Hepatic stellate cell (primary cell): ENCODE results near the gene SH3YL1.

ENCODE experiments used
- DNase-seq: peaks from one replicate; pipeline ENCODE4 v3.0.0; 2011; ENCODE audit warnings: low spot score

SH3YL1 gene

GRCh38 chr2:256094-256493 lies 7.7 kb downstream of the SH3YL1 start:
- DNase-seq, result no peak

GRCh38 chr2:255195-255594 lies 8.6 kb downstream of the SH3YL1 start:
- no peak for DNase-seq

- no peak for DNase-seq
Observed at GRCh38 chr2:254241-254640, 9.6 kb downstream of the SH3YL1 start.

- no peak for DNase-seq
Observed at GRCh38 chr2:253202-253638, 10.6 kb downstream of the SH3YL1 start.

- DNase-seq, result no peak
Observed at GRCh38 chr2:252001-252602, 11.7 kb downstream of the SH3YL1 start.

GRCh38 chr2:249538-250042 lies 14.2 kb downstream of the SH3YL1 start:
- DNase-seq, result no peak

GRCh38 chr2:248724-249123 lies 15.1 kb downstream of the SH3YL1 start:
- DNase-seq, result no peak

- DNase-seq, result peak; percentile 17
Observed at GRCh38 chr2:246489-247144, 17.2 kb downstream of the SH3YL1 start.

- DNase-seq, result no peak
Observed at GRCh38 chr2:244547-244946, 19.3 kb downstream of the SH3YL1 start.

- no peak for DNase-seq
Observed at GRCh38 chr2:238869-239268, 25.0 kb downstream of the SH3YL1 start.

GRCh38 chr2:238431-238830 lies 25.4 kb downstream of the SH3YL1 start:
- DNase-seq, result no peak

GRCh38 chr2:237878-238277 lies 26.0 kb downstream of the SH3YL1 start:
- DNase-seq, result no peak

GRCh38 chr2:236993-237539 lies 26.8 kb downstream of the SH3YL1 start:
- no peak for DNase-seq

- DNase-seq, result no peak
Observed at GRCh38 chr2:234421-234820, 29.4 kb downstream of the SH3YL1 start.

GRCh38 chr2:233030-233429 lies 30.8 kb downstream of the SH3YL1 start:
- no peak for DNase-seq

GRCh38 chr2:231521-232185 lies 32.2 kb downstream of the SH3YL1 start:
- DNase-seq, result no peak

- no peak for DNase-seq
Observed at GRCh38 chr2:228518-229278, 35.1 kb downstream of the SH3YL1 start.

GRCh38 chr2:228115-228514 lies 35.7 kb downstream of the SH3YL1 start:
- DNase-seq, result no peak

- no peak for DNase-seq
Observed at GRCh38 chr2:223971-224760, 39.7 kb downstream of the SH3YL1 start.

GRCh38 chr2:223451-223850 lies 40.4 kb downstream of the SH3YL1 start:
- no peak for DNase-seq

GRCh38 chr2:216068-216467 lies 47.8 kb downstream of the SH3YL1 start:
- no peak for DNase-seq
